Right lobe of liver (tissue), 6 donors: ENCODE results near the gene NUBPL. TPM values are rescaled to one million over a fixed set of nuclear protein-coding genes. Genes with fewer than 3 reads are reported as not detected.

Experiments used
- ATAC-seq, 4 donors: fragments of 200-7000 bp; cut with Tn5 transposase; one replicate each; pipeline ENCODE4 v1.9.1; 2020; ENCODE audit warnings: mild to moderate bottlenecking in 4 of 4, moderate library complexity in 4 of 4
- DNase-seq, 3 donors: peaks; one replicate each; pipeline ENCODE4 v3.0.0-alpha.2; 2020
- H3K27ac ChIP-seq, 3 donors: fragments of 200-600 bp; one replicate each; pipeline ENCODE4 v1.8.0; 2022
- H3K27me3 ChIP-seq, 2 donors: fragments of 200-600 bp; one replicate each; pipeline ENCODE4 v1.8.0; 2022
- H3K36me3 ChIP-seq, 4 donors: fragments of 200-600 bp; sonication (generic) in 1 of 4; one replicate each; pipeline versions ENCODE4 v1.5.1 to v1.8.0; 2017 to 2022; ENCODE audit warnings: control low read depth in 1 of 4
- H3K4me1 ChIP-seq, 4 donors: fragments of 200-600 bp; sonication (generic) in 1 of 4; one replicate each; pipeline versions ENCODE4 v1.5.1 to v1.8.0; 2017 to 2022; ENCODE audit warnings: control low read depth in 1 of 4
- H3K4me3 ChIP-seq, 3 donors: fragments of 200-600 bp; one replicate each; pipeline ENCODE4 v1.8.0; 2022
- H3K9me3 ChIP-seq, 4 donors: fragments of 200-600 bp; sonication (generic) in 1 of 4; one replicate each; pipeline versions ENCODE4 v1.5.1 to v1.8.0; 2017 to 2022; ENCODE audit warnings: control low read depth in 1 of 4
- CTCF ChIP-seq, 4 donors: fragments of 200-600 bp in 3 of 4; fragments of 450-650 bp in 1 of 4; IDR thresholded peaks; one replicate each; pipeline versions ENCODE4 v1.5.1 to v1.8.0; 2016 to 2022; ENCODE audit warnings: antibody characterized with exemption in 4 of 4, mild to moderate bottlenecking in 2 of 4
- POLR2A ChIP-seq: fragments of 450-650 bp; IDR thresholded peaks from one replicate; pipeline ENCODE4 v1.6.1; 2017; ENCODE audit warnings: antibody characterized with exemption, mild to moderate bottlenecking
- WGBS: methylation state at CpG from one replicate; pipeline ENCODE4 v1.1.6; 2018; ENCODE audit warnings: low coverage, low lambda C conversion rate; ENCODE audit not compliant: insufficient coverage; ENCODE audit errors: missing lambda C conversion rate; 5-methylcytosine and 5-hydroxymethylcytosine counted together
- intact Hi-C, 2 donors: fragments of 100-400 bp; cut with DNase I; formaldehyde crosslinking; loops; one replicate each; pipeline versions ENCODE4 v1.11.2 to v1.14.1; 2022
- long read RNA-seq: library from polyadenylated mRNA; unstranded; transcript quantifications from one replicate; pipeline ENCODE4 v2.0.0, GENCODE V29; 2019
- total RNA-seq, 6 experiments: library from RNA; depleted of rRNA in 2 of 6; stranded (reverse); fragments of >200 nt in 2 of 6; fragmentation: NEBNext Ultra II Directional in 3 of 6; extraction: Animal tissue kit (Norgen Biotek cat#: 25700) in 3 of 6; gene quantifications; one replicate each; pipeline versions ENCODE4 v1.1.0 to v1.2.4, GENCODE V29; 2016 to 2023
- donor health status: DM: no; HTN: yes; CAD: no.
- donor health status: DM: no; HTN: no; CAD: no.
- donor health status: DM: no; HTN: no; CAD: no.
- donor health status: DM: no; HTN: yes; CAD: no.
- donor health status: DM: no; HTN: yes; CAD: no.

Gene NUBPL
- total RNA-seq, result 1 to 10 TPM; 6.3 to 9.5 (median 7.2) TPM
- long read RNA-seq, partial matches to known transcripts, result 0 of 4 reads
- long read RNA-seq, other reads (novel, unspliced or antisense), result 3 of 4 reads

- WGBS, result 0% methylated on average over 20 of the region's 34 CpGs
- H3K27ac ChIP-seq, result peak within 1 kb of the TSS; percentile 77 to 87 (median 82)
These were observed at the start of gene NUBPL for GRCh38 chr14:31561155-31561846. Gene NUBPL (plus strand): TSS chr14:31561404. CDS start chr14:31561440, 36 bp downstream.

GRCh38 chr14:31527087-31527486, 34.1 kb upstream of the NUBPL start:
- Histone ChIP-seq H3K27ac (no peak overlapping the region), H3K4me1 (no peaks in the 10 kb centered on the region), H3K36me3 (no peaks in the 10 kb centered on the region), H3K9me3 (no peaks in the 10 kb centered on the region), H3K27me3 (no peaks in the 10 kb centered on the region), H3K4me3 (no peak overlapping the region)
- intact Hi-C loops, result no loop called here
- WGBS, result 97% methylated on average over 7 of the region's 33 CpGs
- no peak for DNase-seq
- TF ChIP-seq POLR2A, result no peak
- TF ChIP-seq CTCF (IDR thresholded peaks at IDR 0.05), result no peak
- no peak for ATAC-seq

More at GRCh38 chr14:31561155-31561846, at the start of gene NUBPL:
- H3K27me3 ChIP-seq, result no peaks in the 10 kb centered on the region
- DNase-seq, result peak; percentile 94 to 97 (median 96)
- TF ChIP-seq CTCF (IDR thresholded peaks at IDR 0.05) (no peak), POLR2A (peak; percentile 37)
- intact Hi-C loops, result no loop called here
- H3K36me3 ChIP-seq, result no peaks in the 10 kb centered on the region
- H3K4me1 ChIP-seq, result no peaks in the 10 kb centered on the region
- no peaks in the 10 kb centered on the region for H3K9me3 ChIP-seq
- H3K4me3 ChIP-seq, result peak within 1 kb of the TSS; percentile 69 to 92 (median 86)
- ATAC-seq, result peak; percentile 95 to 99 (median 98)

- 90% methylated on average over 2 of the region's 8 CpGs for WGBS
- no peaks in the 10 kb centered on the region for H3K27me3 ChIP-seq
- no peaks in the 10 kb centered on the region for H3K4me1 ChIP-seq
- H3K36me3 ChIP-seq, result no peaks in the 10 kb centered on the region
- H3K4me3 ChIP-seq, result no peak overlapping the region
- DNase-seq (no peak), ATAC-seq (no peak)
- intact Hi-C loops, result no loop called here
- TF ChIP-seq CTCF (IDR thresholded peaks at IDR 0.05) (no peak), POLR2A (no peak)
- no peak overlapping the region for H3K27ac ChIP-seq
- H3K9me3 ChIP-seq, result no peaks in the 10 kb centered on the region
These were observed 33.7 kb upstream of the NUBPL start for GRCh38 chr14:31527546-31527945.

- Histone ChIP-seq H3K27ac (no peak overlapping the region), H3K9me3 (no peaks in the 10 kb centered on the region), H3K4me3 (no peak overlapping the region), H3K27me3 (no peaks in the 10 kb centered on the region), H3K36me3 (no peaks in the 10 kb centered on the region), H3K4me1 (no peaks in the 10 kb centered on the region)
- ATAC-seq (peak in 1 of 4 donors; percentile 40), DNase-seq (no peak)
- intact Hi-C loops, result no loop called here
- 17% methylated on average over 1 of the region's 1 CpG for WGBS
- no peak for TF ChIP-seq POLR2A
- no peak for TF ChIP-seq CTCF (IDR thresholded peaks at IDR 0.05)
These were observed 32.2 kb upstream of the NUBPL start for GRCh38 chr14:31529053-31529452.
